ENCODE results near the gene HS3ST3B1.
A peak's percentile ranks its signal among the peaks of the same experiment; 100 is the strongest.

HS3ST3B1 gene

GRCh38 chr17:14321476-14321949 is 20.6 kb downstream of the HS3ST3B1 start:
- DNase-seq (ENCODE audit: low read depth) = no peak

DNA sequence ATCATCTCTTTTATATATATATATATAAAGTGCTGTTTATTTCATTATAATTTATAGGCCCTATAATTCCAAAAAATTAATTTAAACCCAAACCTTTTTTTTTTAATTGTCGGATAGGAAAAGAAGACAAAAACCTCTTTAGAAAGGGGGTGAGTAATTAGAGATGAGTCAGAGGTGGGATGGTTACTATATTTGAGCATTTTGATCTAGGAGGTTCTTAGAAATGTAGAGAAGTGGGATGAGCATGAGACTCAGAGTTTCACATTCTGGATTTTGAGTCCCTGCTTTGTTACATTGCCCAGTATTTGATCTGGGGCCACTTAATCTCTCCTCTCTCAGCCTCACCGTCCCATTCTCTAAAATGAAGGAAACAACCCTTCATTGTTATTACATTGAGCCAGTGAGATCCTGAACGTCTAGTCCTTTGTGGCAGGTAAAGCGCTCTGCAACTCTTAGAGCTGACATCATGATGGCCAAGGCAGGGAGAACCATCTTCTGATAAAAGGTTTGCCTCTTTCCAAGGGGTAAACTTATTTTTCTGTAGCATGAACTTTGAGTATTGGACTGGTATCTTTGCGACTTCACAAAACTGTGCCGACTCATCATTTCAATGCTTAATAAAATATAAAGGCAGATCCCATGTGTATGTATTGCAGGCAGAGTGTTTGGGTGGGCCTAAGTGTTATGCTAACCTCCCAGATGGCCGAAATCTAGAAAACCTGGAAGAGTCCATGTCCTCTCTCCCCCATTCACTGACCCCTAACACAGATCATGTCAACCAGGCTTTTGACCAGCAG is 21.3 kb downstream of the HS3ST3B1 start:
- peak; percentile 14 for DNase-seq (ENCODE audit: low read depth)

- DNase-seq (ENCODE audit: low read depth) = no peak
These were observed 22.7 kb downstream of the HS3ST3B1 start for GRCh38 chr17:14323522-14323981.

DNA sequence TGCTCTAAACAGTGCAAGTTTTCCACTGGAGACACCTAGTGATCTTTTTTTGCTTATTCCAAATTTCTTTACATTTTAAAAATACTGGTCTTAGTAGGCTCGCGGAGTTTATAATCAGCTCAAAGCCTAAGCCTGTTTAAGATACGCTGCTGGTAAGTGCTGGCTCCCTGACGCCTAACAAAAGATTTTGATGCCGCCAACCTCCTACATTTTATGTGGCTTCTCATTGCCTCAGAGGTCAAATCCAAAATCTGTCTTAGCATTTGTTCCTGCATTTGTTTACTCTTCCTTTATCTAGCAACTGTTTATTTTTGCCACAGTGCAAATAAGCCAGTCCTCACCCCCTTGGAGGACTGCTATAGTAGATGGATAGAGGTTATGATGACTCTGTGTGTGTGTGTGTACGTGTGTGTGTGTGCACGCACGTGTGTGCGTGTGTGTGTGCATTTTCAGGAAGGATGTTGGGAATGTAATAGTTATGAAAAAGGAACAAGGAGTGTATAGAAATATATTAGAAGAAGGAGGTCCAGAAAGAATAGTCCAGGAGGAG is 24.8 kb downstream of the HS3ST3B1 start:
- DNase-seq (ENCODE audit: low read depth) = no peak

DNA sequence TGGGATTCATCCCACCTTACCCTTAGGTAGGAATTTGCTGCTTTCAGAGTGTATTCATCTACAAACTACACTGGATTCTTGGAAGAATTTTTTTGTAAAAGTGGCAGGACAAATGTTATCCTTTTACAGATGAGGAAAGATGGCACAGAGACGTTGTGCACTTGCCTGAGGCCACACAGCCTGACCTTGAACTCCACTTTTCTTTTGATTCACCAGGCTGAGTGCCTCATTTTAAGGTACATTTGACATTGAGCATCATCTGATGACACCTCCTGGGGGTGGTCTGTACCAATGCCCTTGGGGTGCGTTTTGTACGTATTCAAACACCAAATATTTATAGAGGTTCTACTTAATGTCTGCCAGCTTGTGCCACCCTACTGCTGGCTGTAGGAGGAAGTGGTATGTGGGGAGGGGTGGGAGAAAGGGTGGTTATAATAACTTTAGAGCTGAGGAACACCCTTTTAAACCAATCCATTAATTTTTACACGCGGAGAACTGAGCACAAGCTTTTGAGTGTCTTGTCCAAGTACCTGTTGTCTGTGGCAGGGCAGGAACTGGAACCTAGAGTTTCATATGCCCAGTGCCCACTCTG is 29.1 kb downstream of the HS3ST3B1 start:
- DNase-seq (ENCODE audit: low read depth) = no peak

GRCh38 chr17:14330492-14330962 is 29.6 kb downstream of the HS3ST3B1 start:
- DNase-seq (ENCODE audit: low read depth) = no peak

DNA sequence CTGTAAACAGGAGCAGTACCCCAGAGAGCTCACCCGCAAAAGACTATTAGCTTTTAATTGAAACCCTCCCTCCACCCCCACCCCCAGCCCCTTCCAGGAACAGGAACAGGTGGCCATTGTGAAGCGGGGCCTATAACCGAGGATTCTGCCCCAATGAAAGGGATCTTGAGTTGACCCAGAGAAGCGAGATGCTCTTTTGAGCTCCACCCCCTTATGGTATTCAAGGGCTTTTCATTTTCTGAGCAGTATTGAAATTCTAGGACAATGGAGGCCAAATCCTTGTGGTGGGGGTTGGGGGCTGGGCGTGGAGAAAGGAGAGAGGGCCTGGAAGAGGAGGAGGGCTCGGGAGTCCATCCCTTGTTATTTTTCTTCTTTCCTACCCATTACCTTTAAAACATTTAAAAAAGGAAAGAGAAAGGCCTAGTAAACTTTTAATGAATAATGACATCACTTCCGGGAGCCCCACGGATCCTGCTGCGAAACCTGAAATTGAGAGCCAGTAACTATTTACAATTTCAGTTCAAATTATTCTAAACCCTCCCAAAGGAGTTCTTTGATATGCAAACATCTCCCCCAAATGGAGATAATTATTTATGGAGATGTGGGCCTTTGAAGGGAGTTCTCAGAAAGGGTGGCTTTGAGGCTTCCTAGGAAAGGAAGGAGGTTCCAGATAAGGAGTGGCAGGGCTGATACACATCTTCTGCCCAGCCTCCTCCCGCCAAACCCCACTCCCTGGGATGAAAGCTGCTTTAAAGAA is 30.5 kb downstream of the HS3ST3B1 start:
- no peak for DNase-seq (ENCODE audit: low read depth)

DNA sequence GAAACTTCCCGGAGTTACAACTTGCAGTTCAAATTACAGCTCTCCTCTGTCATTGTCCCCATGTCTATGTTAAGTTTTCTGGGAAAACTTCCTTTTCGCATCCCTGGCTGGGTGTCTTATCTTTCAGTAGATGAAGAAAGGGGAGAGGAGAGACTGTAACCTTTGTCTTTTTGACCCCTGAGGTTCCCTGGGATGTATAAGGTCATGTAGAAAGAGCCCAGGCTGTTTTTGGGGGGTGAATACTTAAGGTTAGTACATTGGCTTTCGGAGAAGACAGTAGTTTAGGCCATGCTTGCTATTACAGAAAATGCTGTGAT is 31.1 kb downstream of the HS3ST3B1 start:
- DNase-seq (ENCODE audit: low read depth) = no peak

DNA sequence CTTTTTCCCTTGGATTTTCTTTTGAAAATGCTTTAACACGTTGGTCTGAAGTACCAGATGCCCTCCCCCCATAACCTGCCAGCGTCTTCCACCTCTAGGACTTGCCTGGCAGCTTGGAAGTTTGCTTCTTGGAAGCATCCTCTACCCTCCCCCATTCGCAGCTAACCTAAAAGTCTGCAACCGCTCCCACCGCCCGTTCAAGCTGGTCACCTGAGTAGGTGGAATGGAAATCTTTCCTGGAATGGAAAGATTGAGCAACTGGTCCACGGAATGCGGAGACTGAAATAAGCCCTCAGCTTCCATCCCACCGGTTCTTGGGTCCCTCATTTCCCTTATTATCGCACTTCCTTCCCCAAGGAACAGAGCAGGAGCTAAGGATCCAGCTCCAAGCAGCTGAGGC is 31.4 kb downstream of the HS3ST3B1 start:
- DNase-seq (ENCODE audit: low read depth) = no peak

DNA sequence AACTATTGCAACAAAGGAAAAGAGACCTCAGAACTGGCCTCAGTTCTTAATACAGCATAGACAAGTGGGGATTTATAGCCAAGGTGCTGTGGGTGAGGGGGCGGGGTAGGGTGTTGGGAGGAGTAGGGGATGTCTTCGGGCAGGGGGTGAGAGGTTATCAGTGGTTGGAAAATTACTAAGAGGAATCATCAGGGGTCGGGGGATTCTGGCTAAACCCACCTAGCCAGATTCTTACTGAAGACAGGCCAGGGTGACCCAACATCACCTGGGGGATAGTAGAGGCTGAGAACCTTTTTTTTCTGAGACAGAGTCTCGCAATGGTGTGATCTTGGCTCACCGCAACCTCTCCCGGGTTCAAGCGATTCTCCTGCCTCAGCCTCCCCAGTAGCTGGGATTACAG is 32.6 kb downstream of the HS3ST3B1 start:
- no peak for DNase-seq (ENCODE audit: low read depth)

DNA sequence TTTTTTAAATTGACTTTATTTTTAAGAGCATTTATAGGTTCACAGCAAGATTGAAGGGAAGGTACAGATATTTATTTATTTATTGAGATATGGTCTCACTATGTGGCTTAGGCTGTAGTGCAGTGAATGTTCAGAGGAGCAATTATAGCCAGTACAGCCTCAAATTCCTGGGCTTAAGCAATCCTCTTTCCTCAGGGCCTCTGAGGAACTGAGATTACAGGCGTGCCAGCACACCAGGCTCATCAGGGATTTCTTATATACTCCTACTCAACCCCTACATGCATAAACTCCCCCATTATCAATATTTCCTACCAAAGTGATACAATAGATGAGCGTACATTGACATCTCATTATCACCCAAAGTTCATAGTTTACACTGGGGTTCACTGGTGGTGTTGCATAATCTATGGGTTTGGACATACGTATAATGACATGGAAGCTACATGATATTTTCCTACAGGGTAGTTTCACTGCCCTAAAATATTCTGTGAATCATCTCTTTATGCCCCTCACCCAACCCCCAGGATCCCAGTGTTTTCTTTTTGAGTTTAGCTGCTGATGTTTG is 33.5 kb downstream of the HS3ST3B1 start:
- no peak for DNase-seq (ENCODE audit: low read depth)

- no peak for DNase-seq (ENCODE audit: low read depth)
These were observed 34.0 kb downstream of the HS3ST3B1 start for GRCh38 chr17:14334919-14335318.

GRCh38 chr17:14336418-14336817 is 35.5 kb downstream of the HS3ST3B1 start:
- no peak for DNase-seq (ENCODE audit: low read depth)

DNA sequence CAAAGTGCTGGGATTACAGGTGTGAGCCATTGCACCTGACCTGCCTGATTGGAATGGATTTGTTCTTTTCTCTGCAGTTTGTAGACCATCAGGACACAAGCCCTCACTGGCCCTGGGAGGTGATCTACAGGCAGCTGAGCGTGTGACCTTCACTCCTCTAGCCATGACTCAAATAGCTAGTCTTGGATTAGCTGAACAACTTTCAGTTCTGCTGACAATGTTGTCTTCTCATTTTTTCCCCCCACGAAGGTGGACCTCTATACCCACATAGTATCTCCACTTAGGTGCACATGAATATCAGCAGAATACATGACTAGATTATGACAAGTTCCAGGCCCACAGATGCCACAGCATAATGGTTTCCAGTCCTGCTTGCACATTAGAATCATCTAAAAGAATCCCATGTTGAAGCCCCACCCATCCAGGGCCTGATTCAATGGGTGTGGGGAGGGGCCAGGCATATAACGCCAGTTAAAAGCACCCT is 36.8 kb downstream of the HS3ST3B1 start:
- no peak for DNase-seq (ENCODE audit: low read depth)

GRCh38 chr17:14340857-14341754 is 40.2 kb downstream of the HS3ST3B1 start:
- no peak for DNase-seq (ENCODE audit: low read depth)

DNA sequence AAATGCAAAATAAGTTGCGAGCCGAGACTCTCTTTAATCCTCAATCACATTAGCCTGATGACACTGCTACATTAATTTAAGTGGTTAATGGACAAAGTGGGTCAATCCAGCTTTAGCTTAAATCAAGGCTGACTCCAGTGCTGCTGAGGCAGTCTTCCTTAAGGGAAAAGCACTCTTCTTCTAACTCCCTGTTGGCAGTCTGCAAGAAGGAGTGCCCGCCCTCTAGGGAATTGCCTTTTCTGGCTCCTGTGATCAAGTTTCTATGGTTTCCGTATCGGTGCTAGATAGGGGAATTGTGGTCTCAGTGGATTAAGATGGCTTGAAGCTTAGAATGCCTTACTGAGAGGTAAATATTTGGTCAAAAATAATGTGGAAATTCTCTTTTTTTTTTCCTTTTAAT is 41.0 kb downstream of the HS3ST3B1 start:
- DNase-seq (ENCODE audit: low read depth) = no peak

DNA sequence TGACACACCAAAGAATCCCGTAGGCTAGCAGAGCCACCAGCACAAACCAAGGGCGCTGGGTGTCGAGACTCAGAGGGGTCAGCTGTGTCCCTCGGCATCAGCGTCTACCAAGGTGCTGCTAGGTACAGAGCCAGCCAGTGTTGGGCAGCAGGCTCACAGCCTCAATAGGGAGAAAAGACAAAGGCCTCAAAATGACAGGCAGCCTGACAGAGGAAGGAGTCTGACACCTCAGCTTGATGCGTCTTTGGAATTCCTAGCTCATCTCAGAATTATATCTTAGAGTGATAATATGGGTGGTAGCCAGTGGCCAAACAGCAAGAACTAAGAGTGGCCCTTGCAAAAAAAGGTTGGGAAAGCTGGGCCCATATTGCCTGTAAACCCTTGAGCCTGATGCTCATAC is 45.9 kb downstream of the HS3ST3B1 start:
- DNase-seq (ENCODE audit: low read depth) = no peak

GRCh38 chr17:14351493-14351892 is 50.6 kb downstream of the HS3ST3B1 start:
- peak; percentile 30 for DNase-seq (ENCODE audit: low read depth)

GRCh38 chr17:14352136-14352535 is 51.3 kb downstream of the HS3ST3B1 start:
- DNase-seq (ENCODE audit: low read depth) = no peak

DNA sequence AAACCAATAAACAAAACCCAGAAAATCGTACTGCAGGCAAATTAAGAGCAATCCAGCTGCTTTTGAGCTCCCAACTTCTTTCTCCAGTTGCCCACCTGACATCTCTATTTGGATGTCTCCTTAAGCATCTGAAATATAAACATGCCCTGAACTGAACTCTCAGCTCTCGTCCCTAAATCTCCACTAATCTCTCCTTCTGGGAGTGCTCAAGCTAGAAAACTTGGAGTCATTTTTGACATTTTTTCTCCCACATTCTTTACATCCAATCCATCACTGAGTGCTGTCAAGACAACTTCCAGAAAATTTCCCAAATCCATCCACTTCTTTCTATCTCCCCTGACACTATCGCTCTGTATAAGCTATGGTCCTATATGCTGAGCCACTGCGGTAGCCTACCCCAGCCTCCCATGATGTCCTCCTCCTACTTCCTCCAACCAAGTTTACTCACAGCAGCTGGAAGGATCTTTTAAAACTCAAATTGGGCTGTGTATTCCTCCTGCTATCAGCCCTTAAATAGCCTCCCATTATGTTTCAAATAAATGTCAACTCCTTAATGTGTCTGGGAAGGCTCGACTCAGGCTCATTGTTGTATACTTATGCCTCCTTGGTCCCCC is 53.1 kb downstream of the HS3ST3B1 start:
- DNase-seq (ENCODE audit: low read depth) = no peak

- no peak for DNase-seq (ENCODE audit: low read depth)
These were observed 53.9 kb downstream of the HS3ST3B1 start for GRCh38 chr17:14354807-14355206.

All from ELR (cell line).